PC-9 (cell line): ENCODE data around the gene ZNF581.

Source experiments
- CTCF ChIP-seq: fragments of 200-600 bp; sonication (generic); conservative IDR thresholded peaks from 2 replicates; pipeline ENCODE4 v1.6.1; 2017; ENCODE audit warnings: mixed run types, antibody characterized with exemption, mild to moderate bottlenecking, moderate library complexity
- EZH2 ChIP-seq: fragments of 200-600 bp; sonication (generic); IDR thresholded peaks from 2 replicates; pipeline ENCODE4 v1.8.0; 2017; ENCODE audit warnings: antibody characterized with exemption, low read depth

DNA sequence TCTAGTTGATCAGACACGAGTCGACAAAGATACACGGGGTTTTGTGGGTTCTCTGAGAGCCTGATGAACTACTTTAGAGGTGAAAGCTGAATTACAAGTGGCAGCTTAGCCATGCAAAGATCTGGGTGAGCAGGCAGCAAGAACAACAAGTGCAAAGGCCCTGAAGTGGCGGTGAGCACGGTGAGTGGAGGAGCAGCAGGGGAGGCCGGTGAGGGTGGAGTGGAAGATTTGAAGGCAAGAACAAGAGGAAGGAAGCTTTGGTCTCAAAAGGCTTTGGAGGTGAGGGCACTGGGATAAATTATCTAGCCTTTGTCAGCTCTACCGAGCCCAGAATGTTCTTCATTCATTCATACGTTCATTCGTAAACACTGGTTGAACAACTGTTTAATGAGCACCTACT lies 36.6 kb upstream of the ZNF581 start:
- TF ChIP-seq CTCF (no peak), EZH2 (no peak)
